Measurements from ENCODE around the gene C14orf39.
"Not testable (repeated sequence)": the region's sequence is repeated elsewhere in the genome, so short reads cannot be mapped to it uniquely, and the experiment has no call there.

Gene C14orf39

GRCh38 chr14:60488175-60488574 lies 2.3 kb upstream of the C14orf39 start:
- DNase-seq: no peak

GRCh38 chr14:60487211-60487610 lies 1.3 kb upstream of the C14orf39 start:
- no peak for DNase-seq

- DNase-seq: no peak
These were observed 736 bp downstream of the C14orf39 start for GRCh38 chr14:60485057-60485597.

GRCh38 chr14:60482743-60483142 lies 3.1 kb downstream of the C14orf39 start:
- DNase-seq: no peak

GRCh38 chr14:60480248-60480647 lies 5.6 kb downstream of the C14orf39 start:
- not testable (repeated sequence) for DNase-seq

DNA sequence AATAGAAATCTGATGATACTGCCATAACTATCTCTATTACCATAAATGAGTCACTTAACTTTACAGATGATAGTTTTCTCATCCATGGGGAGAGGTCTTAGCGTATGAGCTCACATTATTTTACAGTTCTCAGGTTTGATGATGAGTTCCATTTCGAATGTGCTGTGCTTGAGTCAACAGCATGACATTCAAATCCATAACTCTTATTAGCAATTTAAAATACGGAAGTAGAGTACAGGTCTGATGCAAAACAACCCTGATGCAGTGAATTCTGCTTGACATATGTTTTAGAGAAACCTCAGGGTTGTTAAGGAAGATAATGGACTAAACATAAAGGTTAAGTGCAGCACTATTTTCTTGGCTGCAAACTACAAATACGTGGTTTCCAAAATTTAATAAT lies 30.0 kb downstream of the C14orf39 start:
- DNase-seq: no peak

DNA sequence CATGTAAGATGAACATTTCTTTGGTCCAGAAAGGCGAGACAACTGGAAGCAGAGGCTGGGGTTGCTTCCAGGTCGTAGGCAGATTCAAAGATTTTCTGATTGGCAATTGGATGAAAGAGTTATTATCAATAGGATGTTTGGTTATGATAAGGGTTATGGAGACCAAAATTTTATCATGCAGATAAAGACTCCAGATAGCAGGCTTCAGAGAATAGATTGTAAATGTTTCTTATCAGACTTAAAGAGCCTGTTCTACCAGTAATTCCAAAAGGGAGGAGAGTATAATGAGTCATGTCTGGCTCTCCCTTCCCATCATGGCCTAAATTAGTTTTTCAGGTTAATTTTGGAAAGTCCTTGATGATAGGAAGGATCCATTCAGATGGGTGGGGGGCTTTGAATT lies 55.6 kb downstream of the C14orf39 start:
- DNase-seq: no peak

GRCh38 chr14:60420050-60420449 lies 65.8 kb downstream of the C14orf39 start:
- no peak for DNase-seq

- DNase-seq: not testable (repeated sequence)
These were observed 88.3 kb downstream of the C14orf39 start for GRCh38 chr14:60397550-60397949.

DNA sequence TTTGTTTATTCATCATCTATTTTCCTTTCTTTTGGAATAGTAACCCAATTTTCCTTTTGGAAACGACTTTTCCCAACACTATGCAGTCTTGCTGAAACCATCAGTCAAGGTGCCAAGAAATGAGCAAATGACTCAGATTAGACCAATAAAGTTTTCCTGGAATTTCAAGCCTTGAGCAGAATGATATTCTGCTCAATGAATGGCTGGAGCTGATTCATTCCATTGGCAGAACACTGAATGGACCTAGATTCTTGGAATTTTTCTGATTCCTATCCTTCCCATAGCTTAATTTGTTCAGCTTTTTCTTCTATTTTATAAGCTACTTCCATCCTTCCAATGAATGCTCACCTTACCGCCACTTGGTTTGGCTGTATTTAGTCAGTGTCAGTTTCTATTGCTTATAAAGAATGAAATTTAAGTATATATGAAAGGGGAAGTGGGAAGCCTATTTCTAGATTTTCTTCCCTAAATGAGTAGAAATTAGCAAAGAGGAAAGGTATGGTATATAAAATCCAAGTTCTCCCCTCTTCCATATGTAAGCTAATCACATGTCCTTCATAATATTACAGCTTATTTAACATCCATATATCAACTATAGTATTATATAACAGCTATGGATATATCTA lies 89.0 kb downstream of the C14orf39 start:
- DNase-seq: no peak
